SK-N-MC (cell line): ENCODE data around the gene MOGAT3.

Source experiments
- DNase-seq: peaks from one replicate; pipeline ENCODE4 v3.0.0-alpha.2; 2011; ENCODE audit warnings: low read depth, low spot score
- H3K27ac ChIP-seq: fragments of 200-600 bp; sonication (generic); 2 replicates; pipeline ENCODE4 v1.5.1; 2016; ENCODE audit warnings: mixed run types
- H3K36me3 ChIP-seq: fragments of 200-600 bp; sonication (generic); 2 replicates; pipeline ENCODE4 v1.6.1; 2017; ENCODE audit warnings: antibody characterized with exemption, low read length, mixed read lengths; ENCODE audit not compliant: insufficient read depth
- H3K4me3 ChIP-seq: fragments of 200-600 bp; sonication (generic); 2 replicates; pipeline ENCODE4 v1.5.1; 2016
- H3K9ac ChIP-seq: fragments of 200-600 bp; sonication (generic); 2 replicates; pipeline ENCODE4 v1.8.0; 2017; ENCODE audit warnings: mixed run types, mixed read lengths; ENCODE audit not compliant: insufficient read length
- H3K9me3 ChIP-seq: fragments of 200-600 bp; sonication (generic); 2 replicates; pipeline ENCODE4 v1.6.1; 2017; ENCODE audit warnings: low read depth, mild to moderate bottlenecking, antibody characterized with exemption, low read length, moderate library complexity, mixed read lengths
- EZH2 ChIP-seq: fragments of 200-600 bp; sonication (generic); IDR thresholded peaks from one replicate; pipeline ENCODE4 v1.6.1; 2017; ENCODE audit warnings: antibody characterized with exemption
- FOXP2 ChIP-seq: optimal IDR thresholded peaks from 2 replicates; pipeline ENCODE3; 2011; ENCODE audit warnings: mild to moderate bottlenecking, moderate library complexity; ENCODE audit not compliant: insufficient read depth; ENCODE audit errors: extremely low read length, control extremely low read depth
- POLR2AphosphoS5 ChIP-seq: IDR thresholded peaks from 2 replicates; pipeline ENCODE4 v1.6.1; 2012; ENCODE audit warnings: mild to moderate bottlenecking, low read depth, low read length, borderline replicate concordance

The MOGAT3 gene

GRCh38 chr7:101168412-101169049 is 32.3 kb downstream of the MOGAT3 start:
- no peaks in the 10 kb centered on the region for H3K36me3 ChIP-seq
- no peak overlapping the region for H3K4me3 ChIP-seq
- H3K27ac ChIP-seq = no peak overlapping the region
- DNase-seq = no peak
- H3K9me3 ChIP-seq = no peaks in the 10 kb centered on the region
- TF ChIP-seq POLR2AphosphoS5 (no peak), EZH2 (no peak), FOXP2 (no peak)
- no peak overlapping the region for H3K9ac ChIP-seq

- Histone ChIP-seq H3K9ac (no peak overlapping the region), H3K36me3 (no peaks in the 10 kb centered on the region), H3K9me3 (no peaks in the 10 kb centered on the region), H3K27ac (no peak overlapping the region), H3K4me3 (no peak overlapping the region)
- TF ChIP-seq POLR2AphosphoS5 (no peak), FOXP2 (no peak), EZH2 (no peak)
- no peak for DNase-seq
These were observed 33.0 kb downstream of the MOGAT3 start for GRCh38 chr7:101167645-101168411.

- no peaks in the 10 kb centered on the region for H3K9me3 ChIP-seq
- DNase-seq = no peak
- H3K27ac ChIP-seq = no peak overlapping the region
- no peak for TF ChIP-seq EZH2
- TF ChIP-seq FOXP2 = no peak
- no peak for TF ChIP-seq POLR2AphosphoS5
- no peak overlapping the region for H3K4me3 ChIP-seq
- H3K9ac ChIP-seq = no peak overlapping the region
- no peaks in the 10 kb centered on the region for H3K36me3 ChIP-seq
These were observed 33.8 kb downstream of the MOGAT3 start for GRCh38 chr7:101166909-101167644.

- TF ChIP-seq POLR2AphosphoS5 (no peak), FOXP2 (no peak), EZH2 (no peak)
- no peak overlapping the region for H3K27ac ChIP-seq
- H3K4me3 ChIP-seq = no peak overlapping the region
- no peak overlapping the region for H3K9ac ChIP-seq
- H3K36me3 ChIP-seq = no peaks in the 10 kb centered on the region
- DNase-seq = no peak
- no peaks in the 10 kb centered on the region for H3K9me3 ChIP-seq
These were observed 34.3 kb downstream of the MOGAT3 start for GRCh38 chr7:101166648-101166908.

- H3K9me3 ChIP-seq = no peaks in the 10 kb centered on the region
- peak overlapping the region; percentile 55 for H3K4me3 ChIP-seq
- TF ChIP-seq POLR2AphosphoS5 = no peak
- DNase-seq = no peak
- no peaks in the 10 kb centered on the region for H3K36me3 ChIP-seq
- no peak overlapping the region for H3K27ac ChIP-seq
- no peak overlapping the region for H3K9ac ChIP-seq
These were observed 34.7 kb downstream of the MOGAT3 start for GRCh38 chr7:101165958-101166647.

GRCh38 chr7:101165075-101165957 is 35.5 kb downstream of the MOGAT3 start, which contains the start of gene VGF:
VGF (minus strand) TSS chr7:101165569; CDS start chr7:101164843, 726 bp downstream.
- Histone ChIP-seq H3K27ac (no peak within 1 kb of the TSS), H3K9ac (no peak within 1 kb of the TSS)
- DNase-seq = peak; percentile 24

GRCh38 chr7:101164071-101164840 is 36.6 kb downstream of the MOGAT3 start:
- no peak for DNase-seq
- H3K9ac ChIP-seq = no peak overlapping the region
- H3K4me3 ChIP-seq = peak overlapping the region; percentile 77
- H3K36me3 ChIP-seq = no peaks in the 10 kb centered on the region
- no peaks in the 10 kb centered on the region for H3K9me3 ChIP-seq
- TF ChIP-seq FOXP2 (no peak), POLR2AphosphoS5 (no peak), EZH2 (no peak)
- H3K27ac ChIP-seq = no peak overlapping the region

More at GRCh38 chr7:101165075-101165957, 35.5 kb downstream of the MOGAT3 start, which contains the start of gene VGF:
- Histone ChIP-seq H3K4me3 (peak within 1 kb of the TSS; percentile 77), H3K36me3 (no peaks in the 10 kb centered on the region), H3K9me3 (no peaks in the 10 kb centered on the region)
- TF ChIP-seq FOXP2 (no peak), EZH2 (no peak), POLR2AphosphoS5 (no peak)
